Measurements from ENCODE around the gene APOBEC3F.
A peak's percentile ranks its signal among the peaks of the same experiment; 100 is the strongest.
"Not testable (repeated sequence)": the region's sequence is repeated elsewhere in the genome, so short reads cannot be mapped to it uniquely, and the experiment has no call there.

APOBEC3F gene

DNA sequence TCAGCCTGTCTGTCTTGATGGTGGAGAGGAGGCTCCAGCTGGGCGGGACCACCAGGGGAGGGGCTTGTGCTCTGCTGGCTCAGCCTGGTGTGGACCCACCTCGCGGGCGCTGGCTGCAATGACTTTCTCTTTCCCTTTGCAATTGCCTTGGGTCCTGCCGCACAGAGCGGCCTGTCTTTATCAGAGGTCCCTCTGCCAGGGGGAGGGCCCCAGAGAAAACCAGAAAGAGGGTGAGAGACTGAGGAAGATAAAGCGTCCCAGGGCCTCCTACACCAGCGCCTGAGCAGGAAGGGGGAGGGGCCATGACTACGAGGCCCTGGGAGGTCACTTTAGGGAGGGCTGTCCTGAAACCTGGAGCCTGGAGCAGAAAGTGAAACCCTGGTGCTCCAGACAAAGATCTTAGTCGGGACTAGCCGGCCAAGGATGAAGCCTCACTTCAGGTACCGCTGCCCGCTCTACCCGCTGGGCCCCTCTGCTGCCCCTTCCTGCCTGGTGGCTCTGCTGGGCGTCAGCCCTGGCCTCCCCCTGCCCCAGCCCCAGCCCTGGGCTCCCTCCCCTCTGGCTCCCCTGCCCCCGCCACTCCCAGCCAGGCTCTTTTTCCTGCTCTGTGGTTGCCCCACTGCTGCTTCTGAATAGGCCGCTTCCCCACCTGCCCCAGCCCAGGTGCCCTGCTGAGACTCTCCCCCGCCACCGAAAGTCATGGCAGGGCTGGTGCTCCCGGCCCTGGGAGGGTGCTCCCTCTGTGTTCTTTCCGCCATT lies at the start of gene APOBEC3F:
APOBEC3F (plus strand) TSS at position 327 of the 759 bp plus-strand sequence; CDS start at position 424, 97 bp downstream.
- DNase-seq, result peak; percentile 30

GRCh38 chr22:38992871-38993371 lies 47.7 kb upstream of the APOBEC3F start:
- not testable (repeated sequence) for DNase-seq

DNA sequence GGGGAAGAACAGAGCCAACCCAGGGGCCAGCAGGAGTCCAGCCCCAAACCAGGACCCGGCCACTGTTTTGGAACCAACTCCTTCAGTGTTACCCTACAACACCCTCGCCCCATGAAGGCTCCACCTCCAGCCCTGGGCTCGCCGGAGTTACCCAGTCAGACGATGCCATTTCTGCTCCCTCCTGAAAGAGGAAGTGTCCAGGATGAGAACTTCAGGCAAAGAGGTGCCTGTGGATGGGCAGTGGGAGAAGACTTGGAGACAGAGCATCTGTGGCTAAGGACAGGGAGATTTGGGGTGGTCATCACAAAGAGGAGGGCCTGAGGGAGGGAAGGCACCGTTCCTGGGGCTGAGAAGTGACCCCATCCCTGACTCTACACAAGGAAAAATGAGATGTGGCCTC lies 44.6 kb upstream of the APOBEC3F start:
- no peak for DNase-seq

- DNase-seq, result no peak
Measured at GRCh38 chr22:38997518-38997917, 43.1 kb upstream of the APOBEC3F start.

GRCh38 chr22:39003165-39003638 lies 37.5 kb upstream of the APOBEC3F start:
- DNase-seq, result peak; percentile 84

- DNase-seq, result no peak
Measured at GRCh38 chr22:39007177-39007576, 33.5 kb upstream of the APOBEC3F start.

DNA sequence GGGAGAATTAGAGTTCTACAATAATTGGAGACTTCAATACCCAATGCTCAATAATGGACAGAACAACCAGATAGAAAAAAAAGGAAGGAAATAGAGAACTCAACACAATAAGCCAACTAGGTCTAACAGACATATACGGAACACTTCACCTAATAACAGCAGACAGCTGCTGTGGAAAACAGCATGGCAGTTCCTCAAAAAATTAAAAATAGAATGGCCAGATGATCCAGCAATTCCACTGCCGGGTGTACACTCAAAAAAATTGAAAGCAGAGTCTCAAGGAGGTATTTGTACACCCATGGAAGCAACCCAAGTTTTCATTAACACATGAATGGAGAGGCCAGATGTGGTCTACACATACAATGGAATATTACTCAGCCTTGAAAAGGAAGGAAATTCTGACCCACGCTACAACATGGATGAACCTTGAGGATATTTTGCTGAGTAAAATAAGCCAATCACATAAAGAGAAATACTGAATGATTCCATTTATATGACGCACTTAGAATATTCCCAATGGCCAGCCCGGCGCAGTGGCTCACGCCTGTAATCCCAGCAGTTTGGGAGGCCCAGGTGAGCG lies 32.3 kb upstream of the APOBEC3F start:
- DNase-seq, result not testable (repeated sequence)

GRCh38 chr22:39010946-39011345 lies 29.7 kb upstream of the APOBEC3F start:
- DNase-seq, result no peak

GRCh38 chr22:39012533-39013511 lies 27.8 kb upstream of the APOBEC3F start:
- DNase-seq, result no peak

- DNase-seq, result not testable (repeated sequence)
Measured at GRCh38 chr22:39013561-39013941, 27.1 kb upstream of the APOBEC3F start.

DNA sequence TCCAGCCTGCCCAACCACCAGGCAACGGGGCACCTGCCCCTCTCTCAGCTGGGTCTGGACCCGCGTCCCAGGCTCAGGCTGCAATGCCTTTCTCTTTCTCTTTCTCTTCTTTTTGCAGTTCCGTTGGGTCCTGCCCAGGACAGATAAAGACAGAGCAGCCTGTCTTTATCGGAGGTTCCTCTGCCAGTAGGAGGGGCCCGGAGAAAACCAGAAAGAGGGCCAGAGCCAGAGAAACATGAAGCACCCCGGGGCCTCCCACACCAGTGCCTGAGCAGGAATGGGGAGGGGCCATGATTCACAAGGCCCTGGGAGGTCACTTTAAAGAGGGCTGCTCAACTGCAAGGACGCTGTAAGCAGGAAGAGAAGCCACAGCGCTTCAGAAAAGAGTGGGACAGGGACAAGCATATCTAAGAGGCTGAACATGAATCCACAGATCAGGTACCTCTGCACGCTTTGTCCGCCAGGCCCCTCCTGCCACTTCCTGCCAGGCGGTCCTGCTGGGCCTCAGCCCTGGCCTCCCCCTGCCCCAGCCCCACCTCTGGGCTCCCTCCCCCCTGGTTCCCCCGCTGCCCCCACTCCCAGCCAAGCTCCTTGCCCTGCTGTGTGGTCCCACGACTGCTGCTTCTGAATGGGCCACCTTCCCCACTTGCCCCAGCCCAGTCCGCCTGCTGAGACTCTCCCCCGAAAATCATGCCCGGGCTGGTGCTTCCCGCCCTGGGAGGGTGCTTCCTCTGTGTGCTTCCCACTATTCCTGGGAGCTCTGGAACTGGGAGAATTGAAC lies 26.5 kb upstream of the APOBEC3F start, which contains the start of gene APOBEC3C:
APOBEC3C (plus strand) TSS at position 316 of the 781 bp plus-strand sequence; CDS start at position 422, 106 bp downstream.
- DNase-seq, result peak; percentile 86

- not testable (repeated sequence) for DNase-seq
Measured at GRCh38 chr22:39014723-39015121, 25.9 kb upstream of the APOBEC3F start.

DNA sequence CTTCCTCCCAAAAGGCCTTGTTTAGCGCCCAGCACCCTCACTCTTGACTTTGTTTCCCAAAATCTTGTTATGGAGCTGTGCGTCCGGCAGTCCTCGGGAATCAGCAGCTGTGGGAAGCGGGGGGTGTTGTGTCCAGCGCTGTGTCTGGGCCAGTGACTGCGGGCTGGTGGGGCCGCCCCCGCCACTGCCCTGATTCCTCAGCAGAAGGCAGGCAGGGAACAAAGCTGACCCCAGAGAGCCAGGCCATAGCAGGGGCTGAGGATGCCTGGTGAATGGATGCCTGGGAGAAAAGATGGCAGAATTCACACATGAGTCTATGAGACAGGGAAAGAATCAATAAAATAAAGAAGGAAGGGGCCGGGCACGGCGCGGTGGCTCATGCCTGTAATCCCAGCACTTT lies 24.1 kb upstream of the APOBEC3F start:
- no peak for DNase-seq

- no peak for DNase-seq
Measured at GRCh38 chr22:39017596-39018365, 22.9 kb upstream of the APOBEC3F start.

- not testable (repeated sequence) for DNase-seq
Measured at GRCh38 chr22:39020021-39020651, 20.5 kb upstream of the APOBEC3F start.

- DNase-seq, result no peak
Measured at GRCh38 chr22:39021552-39022250, 19.0 kb upstream of the APOBEC3F start.

DNA sequence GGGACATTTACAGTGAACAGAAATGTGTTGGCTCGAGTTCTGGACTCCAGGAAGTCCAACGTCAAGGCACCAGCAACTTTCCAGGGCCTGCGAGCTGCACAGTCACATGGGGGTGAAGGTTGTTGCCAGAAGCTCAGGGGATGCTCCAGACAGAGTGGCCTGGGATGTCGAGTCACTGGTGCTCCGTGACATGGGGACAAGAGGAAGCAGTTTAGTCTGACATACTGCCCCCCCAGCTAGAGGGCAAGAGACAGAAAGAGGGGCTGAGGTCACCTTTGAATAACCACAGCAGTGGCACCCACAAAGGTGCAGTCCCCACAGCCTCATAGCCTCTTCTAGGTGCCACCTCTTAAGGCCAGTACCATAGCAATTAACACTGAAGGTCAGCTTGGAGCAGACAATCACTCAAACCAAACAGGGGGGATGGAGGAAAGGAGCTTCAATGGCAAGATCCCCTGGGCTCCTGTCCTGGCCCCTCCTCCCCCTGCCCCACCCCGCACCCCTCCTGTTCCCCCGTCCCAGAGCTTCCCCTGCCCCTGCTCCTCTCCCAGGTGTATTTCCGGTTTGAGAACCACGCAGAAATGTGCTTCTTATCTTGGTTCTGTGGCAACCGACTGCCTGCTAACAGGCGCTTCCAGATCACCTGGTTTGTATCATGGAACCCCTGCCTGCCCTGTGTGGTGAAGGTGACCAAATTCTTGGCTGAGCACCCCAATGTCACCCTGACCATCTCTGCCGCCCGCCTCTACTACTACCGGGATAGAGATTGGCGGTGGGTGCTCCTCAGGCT lies 15.9 kb upstream of the APOBEC3F start:
- no peak for DNase-seq

DNA sequence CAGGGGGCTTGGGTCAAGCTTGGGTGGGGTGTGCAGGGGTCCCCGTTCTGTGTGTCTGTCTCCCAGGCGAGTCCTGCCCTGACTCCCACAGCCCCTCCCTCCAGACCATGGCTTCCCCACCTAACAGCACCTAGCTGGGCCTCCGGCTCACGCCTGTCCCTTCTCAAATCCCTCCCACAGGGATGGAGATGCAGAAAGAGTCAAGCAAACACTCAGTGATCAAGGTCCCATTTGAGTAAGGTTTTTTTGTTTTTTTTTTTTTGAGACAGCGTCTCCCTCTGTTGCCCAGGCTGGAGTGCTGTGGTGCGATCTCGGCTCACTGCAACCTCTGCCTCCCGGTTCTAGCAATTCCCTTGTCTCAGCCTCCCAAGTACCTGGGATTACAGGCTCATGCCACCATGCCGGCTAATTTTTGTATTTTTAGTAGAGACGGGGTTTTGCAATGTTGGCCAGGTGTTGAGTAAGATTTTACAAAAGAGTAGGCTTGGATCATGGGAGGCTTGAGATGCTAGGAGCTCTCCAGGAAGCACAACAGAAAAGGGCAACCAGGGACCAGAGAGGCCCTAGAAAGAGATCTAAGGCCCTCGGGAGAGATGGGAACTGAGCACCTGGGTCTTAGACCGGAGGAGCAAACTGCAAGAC lies 14.0 kb upstream of the APOBEC3F start:
- no peak for DNase-seq

GRCh38 chr22:39027717-39028116 lies 12.9 kb upstream of the APOBEC3F start:
- no peak for DNase-seq

Data from HCEC 1CT (cell line).